HG02678 (cell line): Measurements from ENCODE around the gene HEXIM2.
A peak's percentile ranks its signal among the peaks of the same experiment; 100 is the strongest.

Experiments used
- ATAC-seq: cut with Tn5 transposase; IDR thresholded peaks from one replicate; pipeline ENCODE4 v1.9.1; 2021; ENCODE audit warnings: mild to moderate bottlenecking, moderate library complexity; ENCODE audit not compliant: unreplicated experiment

The HEXIM2 gene

DNA sequence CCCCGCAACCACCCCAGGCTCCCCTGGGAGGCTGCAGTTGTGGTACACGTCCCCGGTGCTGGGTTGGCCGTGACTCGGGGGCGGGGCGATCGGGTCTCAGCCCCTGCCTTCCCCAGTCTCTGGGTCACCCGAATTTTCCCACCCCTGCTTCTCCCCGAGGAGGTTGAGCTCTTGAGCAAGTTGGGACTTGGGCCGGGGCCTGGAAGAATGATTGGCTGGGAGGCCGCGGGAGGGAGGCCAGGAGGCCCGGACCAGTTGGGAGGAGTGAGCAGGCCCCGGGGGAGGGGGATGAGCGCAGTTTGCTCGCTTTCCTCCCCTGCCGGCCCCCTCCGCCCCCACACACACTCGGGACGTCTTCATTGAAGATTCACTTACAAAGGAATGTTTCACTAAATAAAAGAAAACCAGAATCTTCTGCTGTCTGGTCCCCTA, 17.9 kb upstream of the HEXIM2 start:
- no peak for ATAC-seq

DNA sequence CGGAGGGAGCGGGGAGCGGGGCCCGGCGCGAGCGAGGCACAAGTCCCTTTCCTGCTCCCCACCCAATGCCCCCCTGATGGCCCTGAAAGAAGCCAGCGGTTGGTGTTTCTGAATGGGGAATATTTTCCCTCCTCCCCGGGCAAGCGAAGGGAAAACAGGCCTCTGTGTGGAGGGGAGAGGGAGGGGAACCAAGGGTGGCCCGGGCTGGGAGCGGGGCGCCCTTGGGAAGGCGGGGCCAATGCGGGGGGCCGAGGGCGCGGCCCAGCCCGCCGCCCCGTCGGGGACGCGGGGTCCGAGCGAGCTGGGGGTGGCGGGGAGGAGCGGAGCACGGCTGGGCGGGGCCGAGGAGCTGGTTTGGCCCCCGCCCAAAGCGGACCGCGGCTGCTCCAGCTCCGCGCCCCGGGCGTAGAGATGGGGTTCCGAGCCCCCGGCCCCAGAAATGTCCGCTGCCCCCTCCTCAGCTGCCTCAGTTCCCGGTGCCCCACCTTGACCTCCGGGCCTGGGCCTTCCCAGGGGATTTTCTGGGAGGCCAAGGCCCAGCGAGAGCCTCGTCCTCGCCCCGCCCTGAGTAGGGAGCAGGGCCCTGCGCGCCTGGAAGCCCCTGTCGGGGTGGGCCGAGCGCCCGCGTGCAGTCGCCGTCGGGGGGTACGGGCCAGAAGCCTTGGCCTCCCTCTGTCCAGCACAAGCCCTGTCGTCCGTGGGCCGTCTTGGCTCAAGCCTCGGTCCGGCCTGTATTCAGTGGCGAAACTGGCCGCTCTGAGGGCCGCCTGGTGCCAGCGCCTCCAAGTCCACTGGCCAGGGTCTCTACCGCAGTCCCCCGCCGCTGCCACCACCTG, 17.3 kb upstream of the HEXIM2 start:
- ATAC-seq, result no peak

DNA sequence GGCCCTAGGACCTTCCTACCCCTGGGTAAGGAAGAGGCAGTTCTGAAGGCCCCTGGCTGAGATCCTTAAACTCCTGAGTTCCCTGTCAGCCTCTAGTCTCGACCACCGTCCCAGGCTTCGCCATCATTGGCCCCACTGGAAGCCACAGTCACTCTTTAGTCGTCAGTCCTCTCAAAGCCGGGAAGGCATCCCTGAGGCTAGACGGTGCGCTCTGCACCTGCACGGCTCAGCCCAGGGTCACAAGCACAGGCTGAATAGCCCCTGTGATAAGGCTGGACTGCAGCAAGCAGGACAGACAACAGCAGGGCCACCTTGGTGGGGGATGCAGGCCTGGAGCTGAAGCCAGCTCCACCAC, 16.7 kb upstream of the HEXIM2 start:
- ATAC-seq, result no peak

DNA sequence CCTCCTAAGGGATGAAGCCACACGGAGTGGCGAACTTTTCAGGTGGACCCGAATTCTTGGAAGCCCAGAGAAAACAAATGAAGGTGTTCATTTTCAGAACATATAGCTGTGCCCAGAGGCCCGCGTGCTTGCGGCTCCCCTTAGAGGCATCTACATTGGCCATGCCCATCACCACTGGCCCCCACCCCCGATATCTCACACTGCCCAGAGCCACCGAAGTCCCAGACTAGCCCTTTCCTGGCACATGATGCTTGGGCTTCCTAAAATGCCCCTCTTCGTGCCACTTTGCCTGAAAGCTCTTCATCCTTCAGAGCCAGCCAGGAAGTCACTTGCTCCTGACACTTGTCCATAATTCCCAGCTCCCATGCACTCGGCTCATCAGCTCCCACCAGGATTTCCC, 15.5 kb upstream of the HEXIM2 start:
- no peak for ATAC-seq

DNA sequence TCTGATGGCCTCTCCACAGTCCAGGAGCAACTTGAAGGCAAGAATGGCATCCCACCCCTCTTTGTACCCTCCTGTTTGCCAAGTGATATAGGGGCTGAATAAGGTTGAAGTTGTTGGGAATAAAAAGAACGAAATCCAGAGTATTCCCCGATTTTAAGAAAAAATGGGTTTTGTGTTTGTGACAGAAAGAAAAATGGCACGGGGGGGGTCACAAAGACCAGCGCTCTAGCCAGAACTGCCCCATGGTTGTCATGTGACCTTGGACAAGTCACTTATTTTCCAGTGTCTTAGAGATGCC, 15.1 kb upstream of the HEXIM2 start:
- ATAC-seq, result no peak

DNA sequence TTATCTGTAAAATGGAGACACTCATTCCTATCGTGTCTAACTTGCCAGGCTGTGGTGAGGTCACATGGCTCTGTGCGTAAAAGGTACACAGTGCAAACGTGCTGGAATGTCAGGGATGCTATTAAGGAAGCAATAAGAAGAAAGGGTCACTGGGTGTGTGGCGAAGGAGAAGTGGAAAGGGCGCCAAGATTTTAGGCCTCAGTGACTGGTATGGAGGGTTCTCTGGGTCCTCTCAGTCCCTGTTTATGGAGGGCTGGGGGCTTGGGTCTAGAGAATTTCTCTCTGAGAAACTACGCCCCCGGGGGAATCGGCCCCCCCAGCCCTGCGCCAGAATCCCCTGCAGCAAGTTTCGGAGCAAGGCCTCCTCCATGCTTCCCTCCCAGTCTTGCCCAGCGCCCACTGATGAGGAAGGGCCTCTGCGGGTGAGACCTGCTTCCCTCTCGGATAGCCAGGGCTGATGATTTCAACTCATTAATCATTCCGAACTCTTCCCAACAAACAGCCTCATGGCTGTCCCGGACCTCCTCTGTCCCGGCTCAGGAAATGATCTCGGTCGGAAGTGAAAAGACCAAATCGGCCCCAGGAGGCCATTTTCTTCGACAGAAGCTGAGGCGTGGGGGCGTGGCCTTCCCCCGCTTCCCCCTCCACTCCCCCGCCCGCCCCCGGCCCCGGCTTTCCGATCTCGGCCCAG, 14.6 kb upstream of the HEXIM2 start:
- ATAC-seq, result no peak

DNA sequence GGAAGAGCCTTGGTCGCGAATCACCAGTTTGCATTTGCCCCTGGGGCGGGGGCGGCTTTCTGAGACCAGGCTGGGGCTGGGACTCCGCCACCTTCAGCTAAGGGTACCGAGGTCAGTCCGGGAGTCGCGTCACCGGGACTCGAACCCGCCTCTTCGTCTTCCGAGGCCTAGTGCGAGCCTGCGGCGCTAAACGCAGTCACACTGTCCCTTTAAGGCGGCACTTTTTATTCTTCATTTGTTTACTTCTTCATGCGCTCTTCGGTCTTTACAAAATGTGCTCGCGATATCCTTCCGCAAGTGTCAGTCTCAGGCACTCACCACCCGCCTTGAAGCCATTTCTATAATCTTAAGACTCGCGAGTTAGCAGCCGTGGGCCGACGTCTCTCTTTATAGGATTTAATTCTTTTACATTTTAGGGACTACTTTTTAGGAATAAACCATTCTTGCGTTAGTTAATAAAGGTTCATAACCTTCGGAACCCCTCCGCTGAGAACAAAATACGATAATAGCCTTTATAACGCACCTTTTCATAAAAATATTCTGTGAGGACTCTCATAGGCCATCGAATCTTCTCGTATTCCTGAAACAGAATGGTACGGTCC, 14.0 kb upstream of the HEXIM2 start:
- no peak for ATAC-seq

DNA sequence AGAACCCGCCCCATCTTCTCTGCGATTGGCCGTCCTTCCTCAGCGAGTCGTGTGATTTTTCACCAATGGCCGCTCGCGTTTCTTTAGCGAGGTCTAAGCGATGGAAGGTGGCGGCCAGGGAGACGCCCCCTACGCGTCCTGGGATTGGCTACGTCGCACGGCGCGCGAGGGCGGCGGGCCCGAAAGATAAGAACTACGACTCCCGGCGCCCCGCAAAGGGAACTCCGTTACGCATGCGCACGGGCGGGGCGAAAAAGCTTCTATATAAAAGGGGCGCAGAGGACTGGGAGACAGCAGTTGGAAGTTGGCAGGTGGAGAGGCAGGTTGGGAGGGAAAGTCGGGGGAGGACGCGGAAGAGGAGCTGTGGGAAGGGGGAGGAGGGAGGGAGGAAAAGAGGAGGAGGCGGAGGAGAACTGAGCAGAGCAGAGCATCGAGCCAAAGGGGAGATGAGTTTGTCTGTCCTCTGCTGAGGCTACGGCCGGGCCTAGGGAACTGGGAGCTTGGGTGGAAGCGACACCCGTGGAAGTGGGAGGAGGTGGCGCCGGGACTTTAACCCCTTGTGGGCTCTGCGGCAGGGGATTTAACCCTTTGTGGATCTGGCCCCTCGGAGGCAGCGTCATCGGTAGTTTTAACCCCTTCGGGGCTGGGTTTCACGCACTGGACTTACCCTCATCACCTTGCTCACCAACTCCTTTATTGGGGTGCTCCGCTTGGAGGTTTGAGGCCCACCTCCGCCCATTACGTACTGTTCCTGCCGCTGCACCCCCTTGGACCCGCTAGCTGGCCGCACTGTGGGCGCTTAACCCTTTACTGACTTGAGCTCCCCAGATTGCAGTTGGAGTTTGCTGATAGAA, 13.3 kb upstream of the HEXIM2 start, which contains the start of gene HEXIM1:
TSS of gene HEXIM1 (plus strand) at position 293 of the 854 bp plus-strand sequence. CDS start 716 bp downstream, outside the sequence.
- ATAC-seq, result peak; percentile 73

DNA sequence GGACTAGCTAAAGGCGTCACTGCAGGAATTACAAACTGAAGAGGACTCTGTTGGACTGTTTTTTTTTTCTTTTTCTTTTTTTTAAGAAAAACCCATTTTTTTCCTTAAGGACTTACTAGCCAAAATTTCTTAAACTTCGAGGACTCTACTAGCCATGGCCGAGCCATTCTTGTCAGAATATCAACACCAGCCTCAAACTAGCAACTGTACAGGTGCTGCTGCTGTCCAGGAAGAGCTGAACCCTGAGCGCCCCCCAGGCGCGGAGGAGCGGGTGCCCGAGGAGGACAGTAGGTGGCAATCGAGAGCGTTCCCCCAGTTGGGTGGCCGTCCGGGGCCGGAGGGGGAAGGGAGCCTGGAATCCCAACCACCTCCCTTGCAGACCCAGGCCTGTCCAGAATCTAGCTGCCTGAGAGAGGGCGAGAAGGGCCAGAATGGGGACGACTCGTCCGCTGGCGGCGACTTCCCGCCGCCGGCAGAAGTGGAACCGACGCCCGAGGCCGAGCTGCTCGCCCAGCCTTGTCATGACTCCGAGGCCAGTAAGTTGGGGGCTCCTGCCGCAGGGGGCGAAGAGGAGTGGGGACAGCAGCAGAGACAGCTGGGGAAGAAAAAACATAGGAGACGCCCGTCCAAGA, 12.5 kb upstream of the HEXIM2 start:
- ATAC-seq, result peak; percentile 24

DNA sequence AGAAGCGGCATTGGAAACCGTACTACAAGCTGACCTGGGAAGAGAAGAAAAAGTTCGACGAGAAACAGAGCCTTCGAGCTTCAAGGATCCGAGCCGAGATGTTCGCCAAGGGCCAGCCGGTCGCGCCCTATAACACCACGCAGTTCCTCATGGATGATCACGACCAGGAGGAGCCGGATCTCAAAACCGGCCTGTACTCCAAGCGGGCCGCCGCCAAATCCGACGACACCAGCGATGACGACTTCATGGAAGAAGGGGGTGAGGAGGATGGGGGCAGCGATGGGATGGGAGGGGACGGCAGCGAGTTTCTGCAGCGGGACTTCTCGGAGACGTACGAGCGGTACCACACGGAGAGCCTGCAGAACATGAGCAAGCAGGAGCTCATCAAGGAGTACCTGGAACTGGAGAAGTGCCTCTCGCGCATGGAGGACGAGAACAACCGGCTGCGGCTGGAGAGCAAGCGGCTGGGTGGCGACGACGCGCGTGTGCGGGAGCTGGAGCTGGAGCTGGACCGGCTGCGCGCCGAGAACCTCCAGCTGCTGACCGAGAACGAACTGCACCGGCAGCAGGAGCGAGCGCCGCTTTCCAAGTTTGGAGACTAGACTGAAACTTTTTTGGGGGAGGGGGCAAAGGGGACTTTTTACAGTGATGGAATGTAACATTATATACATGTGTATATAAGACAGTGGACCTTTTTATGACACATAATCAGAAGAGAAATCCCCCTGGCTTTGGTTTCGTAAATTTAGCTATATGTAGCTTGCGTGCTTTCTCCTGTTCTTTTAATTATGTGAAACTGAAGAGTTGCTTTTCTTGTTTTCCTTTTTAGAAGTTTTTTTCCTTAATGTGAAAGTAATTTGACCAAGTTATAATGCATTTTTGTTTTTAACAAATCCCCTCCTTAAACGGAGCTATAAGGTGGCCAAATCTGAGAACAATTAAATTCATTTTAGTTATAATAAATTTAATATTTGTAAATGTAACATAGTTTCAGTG, 11.7 kb upstream of the HEXIM2 start:
- ATAC-seq, result no peak

DNA sequence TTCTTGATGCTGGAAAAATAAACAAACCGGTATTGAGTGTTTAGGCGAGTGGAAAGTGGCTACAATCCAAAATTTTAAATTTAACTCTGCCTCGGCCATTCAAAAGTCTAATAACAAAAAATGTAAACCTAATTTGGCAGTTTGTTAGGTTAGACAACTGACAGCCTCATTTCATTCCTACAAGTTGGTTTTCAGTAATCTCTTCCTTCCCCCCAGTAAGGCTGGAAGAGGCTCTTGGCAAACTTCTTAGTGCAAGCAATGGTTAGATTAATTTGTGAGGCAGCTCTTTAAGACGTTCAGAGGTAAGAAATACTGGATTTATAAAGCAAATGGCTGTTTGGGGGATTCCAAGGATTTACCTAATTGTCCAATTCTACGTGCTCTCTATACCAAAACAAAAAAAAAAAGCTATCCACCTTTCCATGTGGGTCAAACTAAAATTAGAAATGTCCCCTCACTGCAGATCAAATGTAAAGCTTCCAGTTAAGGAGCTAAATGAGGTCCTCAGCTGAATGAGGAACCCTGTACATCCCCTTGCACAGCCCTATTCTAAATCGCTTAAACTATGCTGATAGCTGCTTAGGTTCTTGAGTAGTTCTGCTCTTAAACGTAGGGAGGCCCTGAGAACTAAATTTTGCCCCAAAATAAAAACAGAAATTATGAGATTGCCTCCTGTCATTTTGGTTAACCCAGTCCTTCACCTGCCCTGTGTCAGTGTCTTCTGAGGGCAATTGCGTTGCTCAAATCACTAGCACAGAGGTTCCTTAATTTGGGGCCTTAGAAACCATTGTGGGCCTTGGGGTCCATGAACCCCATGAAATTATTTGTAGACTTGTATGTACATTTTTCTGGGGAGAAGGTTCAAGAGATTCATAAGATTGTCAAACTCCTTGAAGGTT, 10.5 kb upstream of the HEXIM2 start:
- ATAC-seq, result no peak

DNA sequence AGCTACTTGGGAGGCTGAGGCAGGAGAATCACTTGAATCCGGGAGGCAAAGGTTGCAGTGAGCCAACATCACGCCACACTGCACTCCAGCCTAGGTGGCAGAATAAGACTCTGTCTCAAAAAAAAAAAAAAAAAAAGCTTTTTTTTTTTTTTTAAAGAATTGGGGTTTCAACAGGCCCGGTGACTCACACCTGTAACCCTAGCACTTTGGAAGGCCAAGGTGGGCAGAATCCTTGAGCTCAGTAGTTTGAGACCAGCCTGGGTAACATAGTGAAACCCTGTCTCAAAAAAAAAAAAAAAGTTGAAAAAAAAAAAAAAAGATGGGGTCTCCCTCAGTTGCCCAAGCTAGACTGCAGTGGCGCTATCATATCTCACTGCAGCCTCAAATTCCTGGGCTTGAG, 6.6 kb upstream of the HEXIM2 start:
- no peak for ATAC-seq

DNA sequence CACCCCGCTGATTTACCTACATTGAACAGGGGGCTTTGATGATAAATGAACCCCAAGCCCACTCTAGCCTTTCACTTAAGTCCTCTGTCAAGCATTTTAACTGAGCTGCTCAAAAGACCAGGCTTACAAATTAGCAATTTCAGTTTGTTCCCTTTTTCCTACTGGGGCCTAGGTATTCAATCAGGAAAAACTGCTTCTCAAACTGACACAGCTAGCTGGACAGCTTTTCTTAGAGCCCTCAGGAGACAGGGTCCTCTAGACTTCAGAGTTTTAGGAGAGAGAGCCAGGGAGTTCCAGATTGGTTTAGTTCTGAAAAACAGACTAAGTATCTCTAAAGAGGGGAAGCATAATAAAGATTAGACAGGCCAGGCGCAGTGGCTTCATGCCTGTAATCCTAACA, 6.2 kb upstream of the HEXIM2 start:
- ATAC-seq, result no peak

DNA sequence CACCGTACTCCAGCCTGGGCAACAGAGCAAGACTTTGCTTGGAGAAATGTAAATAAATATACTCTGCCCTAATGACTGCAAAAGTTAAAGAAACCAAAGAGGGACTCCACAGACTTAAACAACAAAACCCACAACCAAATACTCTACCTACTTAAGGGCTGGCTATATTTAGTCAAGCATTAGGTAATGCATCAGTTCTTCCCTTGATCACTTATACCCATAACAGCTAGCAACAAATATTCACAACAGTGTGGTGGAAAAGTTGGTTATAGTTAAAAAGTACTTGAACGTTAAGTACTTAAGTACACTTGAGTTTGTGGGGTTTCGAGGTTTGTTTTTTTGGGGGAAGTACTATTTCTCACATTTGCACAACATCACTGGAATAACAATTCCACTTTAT, 5.4 kb upstream of the HEXIM2 start:
- ATAC-seq, result no peak

DNA sequence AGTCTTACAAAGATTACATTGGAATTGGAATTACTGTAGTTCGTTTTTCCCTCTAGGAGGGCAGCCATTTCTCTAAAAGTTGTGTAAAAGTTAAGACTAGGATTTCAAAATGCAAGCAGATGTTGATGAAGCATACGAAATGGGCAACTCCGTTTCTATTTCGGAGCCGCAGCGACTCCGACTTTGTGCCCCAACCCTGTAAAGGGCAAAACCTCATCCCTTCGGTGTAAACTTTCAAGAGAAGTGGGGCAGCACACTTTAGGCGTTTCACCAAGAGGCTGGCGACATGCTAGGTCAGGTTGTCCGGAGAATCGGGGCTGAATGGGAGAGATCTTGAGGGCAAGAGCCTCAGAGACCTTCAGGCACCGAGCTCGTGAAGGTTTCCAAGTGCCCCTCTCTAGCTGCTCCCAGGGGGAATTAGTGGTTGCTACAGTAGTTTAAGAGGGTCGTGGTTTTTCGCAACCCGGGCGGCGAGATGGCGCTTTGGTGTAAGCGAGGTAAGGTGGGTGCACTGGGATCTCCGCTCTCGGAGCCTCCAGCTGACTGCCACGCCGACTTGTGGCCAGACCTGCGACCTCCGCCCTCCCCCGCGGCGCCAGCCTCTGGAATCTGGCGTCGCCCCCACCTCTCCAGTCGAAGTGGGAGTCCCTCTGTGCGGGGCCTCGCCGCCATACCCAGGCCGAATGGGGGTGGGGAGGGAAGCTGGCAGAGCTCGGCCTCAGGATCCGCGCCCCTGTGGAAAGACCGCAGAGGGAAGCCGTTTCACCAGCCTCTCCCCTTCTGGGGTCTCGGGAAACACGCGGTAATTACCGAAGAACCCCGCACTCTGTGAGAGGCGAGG, 1.0 kb upstream of the HEXIM2 start:
- ATAC-seq, result peak; percentile 10

DNA sequence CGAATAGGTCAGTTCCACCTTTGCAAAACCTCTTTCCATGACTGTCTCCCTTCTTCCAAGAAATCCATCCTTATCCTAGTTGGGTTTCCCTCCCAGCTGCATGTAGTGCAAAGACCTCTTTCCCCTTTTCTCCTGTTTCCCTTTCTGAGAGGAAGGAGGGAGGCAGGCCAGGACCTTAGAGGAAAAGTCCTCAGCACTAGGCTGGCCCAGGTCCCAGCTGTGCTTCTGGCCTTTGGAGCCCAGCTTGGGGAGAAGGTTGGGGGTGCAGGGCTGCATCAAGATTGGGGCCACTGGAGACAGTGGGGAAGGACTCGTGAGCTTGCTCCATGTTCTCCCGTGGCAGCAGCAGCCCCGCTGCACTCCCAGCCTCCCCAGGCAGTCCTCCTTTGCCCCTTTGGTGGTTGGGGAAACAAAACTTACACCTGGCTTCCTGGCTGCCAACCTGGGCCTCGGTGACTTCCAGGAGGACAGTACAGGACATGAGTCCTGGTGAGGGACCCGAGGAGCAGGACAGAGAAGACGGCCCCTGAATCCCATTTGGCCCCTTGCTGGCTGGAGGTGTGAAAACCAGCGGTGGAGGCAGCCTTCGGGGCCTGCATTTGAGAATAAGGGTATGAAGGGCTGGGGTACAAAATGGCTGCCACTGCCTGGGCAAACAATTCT, 481 bp downstream of the HEXIM2 start:
- no peak for ATAC-seq

DNA sequence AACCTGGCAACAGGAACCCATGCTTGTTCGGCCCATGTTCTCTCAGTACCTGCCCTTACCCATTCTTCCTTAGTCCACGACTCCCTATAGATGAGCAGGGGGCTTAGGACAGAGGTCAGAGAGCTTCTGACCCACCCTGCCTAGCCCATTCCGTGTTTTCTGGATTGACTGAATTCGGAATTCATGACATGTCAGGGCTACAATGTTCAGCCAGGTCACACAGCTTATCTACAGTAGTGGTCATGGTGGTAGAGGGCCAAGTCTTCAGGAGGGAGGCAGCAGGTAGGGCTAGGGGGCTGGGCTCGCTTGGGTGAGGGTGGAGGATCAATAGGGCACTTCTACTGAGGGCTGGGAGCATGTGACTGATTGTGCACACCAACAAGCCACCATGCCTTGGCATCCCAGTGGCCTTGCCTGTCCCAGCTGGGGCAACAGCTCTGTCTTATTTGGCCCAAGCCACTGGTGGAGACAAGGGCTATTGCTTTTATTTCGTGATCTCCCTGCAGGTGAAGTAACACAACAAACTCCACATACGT, 3.1 kb downstream of the HEXIM2 start:
- no peak for ATAC-seq
